Measurements from ENCODE around the gene POLR1G. TPM values are rescaled to one million over a fixed set of nuclear protein-coding genes. Genes with fewer than 3 reads are reported as not detected.

The POLR1G gene
- total RNA-seq, 1 donor from 2014 or later, result 6.7 TPM

DNA sequence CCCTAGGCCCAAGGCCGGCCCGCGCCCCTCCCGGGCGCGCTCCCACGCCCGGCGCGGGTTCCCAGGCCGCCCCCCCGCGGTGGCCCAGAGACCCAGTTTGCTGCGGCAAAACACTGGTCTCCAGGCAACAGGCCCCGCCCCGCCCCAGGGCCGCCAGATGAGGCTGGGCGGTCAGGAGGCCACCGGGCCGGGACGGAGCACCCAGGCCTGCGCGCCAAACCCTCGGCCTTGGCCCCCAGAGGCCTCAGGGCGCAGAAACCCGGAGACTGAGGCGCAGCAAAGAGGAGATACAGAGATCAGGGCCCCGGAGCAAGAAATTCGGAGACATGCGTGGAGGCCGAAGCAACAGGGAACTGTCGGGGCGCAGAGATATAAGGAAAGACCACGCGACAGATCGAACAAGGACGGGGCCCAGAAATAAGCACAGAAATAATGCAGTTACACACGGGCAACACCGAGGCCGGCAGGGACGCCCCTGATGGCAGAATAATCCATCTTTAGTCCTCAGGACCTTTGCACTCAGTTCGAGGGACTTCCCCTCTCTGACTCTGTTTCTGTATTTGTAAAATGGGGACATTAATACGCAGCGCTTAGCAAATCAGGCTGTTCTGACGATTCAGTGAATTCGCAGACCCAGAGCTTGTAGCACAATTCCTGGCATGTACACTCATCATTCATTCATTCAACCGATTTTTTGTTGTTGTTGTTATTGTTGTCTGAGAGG lies 38.0 kb downstream of the POLR1G start:
- peak; percentile 97 for DNase-seq (ENCODE audit: low spot score)

DNA sequence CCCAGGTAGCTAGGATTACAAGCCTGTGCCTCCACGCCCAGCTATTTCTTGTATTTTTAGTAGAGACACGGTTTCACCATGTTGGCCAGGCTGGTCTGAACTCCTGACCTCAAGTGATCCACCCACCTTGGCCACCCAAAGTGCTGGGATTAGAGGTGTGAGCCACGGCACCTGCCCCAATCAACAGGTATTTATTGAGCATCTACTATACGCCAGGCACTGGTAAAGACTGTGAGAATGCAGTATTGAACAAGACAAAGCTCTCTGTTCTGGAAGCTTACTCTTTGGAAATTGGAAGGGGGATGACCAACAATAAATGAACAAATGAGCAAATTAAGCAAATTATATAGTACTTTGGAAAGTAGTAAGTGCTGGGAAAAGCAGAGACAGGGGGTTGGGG lies 38.7 kb downstream of the POLR1G start:
- DNase-seq (ENCODE audit: low spot score), result no peak

DNA sequence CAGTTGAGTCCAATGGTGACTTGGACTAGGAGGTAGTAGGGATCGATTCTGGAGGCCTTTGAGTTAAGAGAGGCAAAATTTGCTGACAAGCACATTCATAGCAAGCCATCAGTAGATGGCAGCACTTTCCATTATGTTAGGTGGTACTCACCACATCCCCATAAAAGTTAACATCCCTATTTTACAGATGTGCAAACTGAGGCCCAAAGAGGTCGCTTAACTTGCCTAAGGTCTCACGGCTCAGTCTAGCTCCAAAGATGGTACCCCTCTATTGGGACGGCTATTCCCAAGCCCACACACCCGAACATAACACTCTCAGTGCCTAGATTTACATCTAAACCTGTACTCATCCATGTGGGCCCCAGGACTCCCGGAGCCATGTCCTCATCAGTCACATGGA lies 39.9 kb downstream of the POLR1G start:
- DNase-seq (ENCODE audit: low spot score), result no peak

DNA sequence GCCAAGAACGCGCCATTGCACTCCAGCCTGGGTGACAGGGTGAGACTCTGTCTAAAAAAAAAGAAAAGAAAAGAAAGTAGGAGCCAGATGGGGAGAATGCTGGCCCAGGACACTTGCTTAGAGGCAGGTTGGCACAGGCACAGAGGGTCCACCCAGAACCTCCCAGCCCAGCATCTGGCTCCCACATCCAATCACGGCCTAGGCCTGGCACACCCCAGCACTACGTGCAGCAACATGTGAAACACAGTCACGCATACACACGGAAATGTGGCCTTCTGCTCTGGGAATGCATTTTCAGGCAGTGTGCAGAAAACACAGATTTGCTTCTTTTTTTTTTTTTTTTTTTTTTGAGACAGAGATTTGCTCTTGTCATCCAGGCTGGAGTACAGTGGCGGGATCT lies 40.5 kb downstream of the POLR1G start:
- no peak for DNase-seq (ENCODE audit: low spot score)

DNA sequence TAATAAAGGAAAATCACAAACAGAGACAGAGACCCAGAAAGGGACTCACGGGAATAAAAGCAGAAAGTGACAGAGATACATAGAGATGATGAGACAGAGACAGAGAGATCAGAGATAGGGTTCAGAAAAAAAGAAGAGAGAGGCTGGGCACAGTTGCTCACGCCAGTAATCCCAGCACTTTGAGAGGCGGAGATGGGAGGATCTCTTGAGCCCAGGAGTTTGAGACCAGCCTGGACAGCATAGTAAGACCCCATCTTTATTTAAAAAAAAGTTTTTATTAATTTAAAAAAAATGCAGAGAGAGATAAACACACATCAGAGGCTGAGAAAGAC lies 41.9 kb downstream of the POLR1G start:
- no peak for DNase-seq (ENCODE audit: low spot score)

DNA sequence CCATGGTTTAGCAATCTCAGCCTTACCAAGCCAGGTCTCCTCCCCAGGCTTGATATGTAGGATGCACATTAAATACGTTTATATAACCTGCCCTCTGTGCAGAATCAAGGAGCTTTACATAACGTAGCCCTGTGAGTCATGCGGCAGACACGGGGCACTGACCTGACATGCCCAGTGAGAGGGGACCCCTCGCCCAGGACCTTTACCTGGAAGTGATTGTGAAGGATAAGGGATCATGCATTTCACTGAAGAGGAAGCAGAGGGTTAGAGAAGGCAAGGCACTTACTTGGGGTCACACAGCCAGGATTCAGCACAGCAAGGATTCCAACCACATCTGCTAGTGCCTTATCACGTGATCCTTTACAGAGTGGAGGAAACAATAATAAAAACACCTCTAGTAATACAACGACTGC lies 42.4 kb downstream of the POLR1G start:
- DNase-seq (ENCODE audit: low spot score), result no peak

DNA sequence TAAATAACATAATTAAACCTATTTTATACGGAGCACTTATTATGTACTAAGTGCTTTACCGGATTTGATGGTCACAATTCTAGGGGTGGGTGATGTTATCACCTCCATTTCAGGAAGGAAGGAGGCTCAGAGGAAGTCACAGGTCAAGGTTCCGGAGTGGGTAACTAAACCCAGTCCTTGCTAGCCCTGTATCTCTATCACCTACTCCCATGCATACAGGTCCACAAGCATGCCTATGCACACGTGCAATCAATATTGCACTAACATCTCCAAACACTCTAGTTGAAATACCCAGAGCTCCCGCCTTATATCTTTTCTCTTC lies 43.5 kb downstream of the POLR1G start:
- no peak for DNase-seq (ENCODE audit: low spot score)

DNA sequence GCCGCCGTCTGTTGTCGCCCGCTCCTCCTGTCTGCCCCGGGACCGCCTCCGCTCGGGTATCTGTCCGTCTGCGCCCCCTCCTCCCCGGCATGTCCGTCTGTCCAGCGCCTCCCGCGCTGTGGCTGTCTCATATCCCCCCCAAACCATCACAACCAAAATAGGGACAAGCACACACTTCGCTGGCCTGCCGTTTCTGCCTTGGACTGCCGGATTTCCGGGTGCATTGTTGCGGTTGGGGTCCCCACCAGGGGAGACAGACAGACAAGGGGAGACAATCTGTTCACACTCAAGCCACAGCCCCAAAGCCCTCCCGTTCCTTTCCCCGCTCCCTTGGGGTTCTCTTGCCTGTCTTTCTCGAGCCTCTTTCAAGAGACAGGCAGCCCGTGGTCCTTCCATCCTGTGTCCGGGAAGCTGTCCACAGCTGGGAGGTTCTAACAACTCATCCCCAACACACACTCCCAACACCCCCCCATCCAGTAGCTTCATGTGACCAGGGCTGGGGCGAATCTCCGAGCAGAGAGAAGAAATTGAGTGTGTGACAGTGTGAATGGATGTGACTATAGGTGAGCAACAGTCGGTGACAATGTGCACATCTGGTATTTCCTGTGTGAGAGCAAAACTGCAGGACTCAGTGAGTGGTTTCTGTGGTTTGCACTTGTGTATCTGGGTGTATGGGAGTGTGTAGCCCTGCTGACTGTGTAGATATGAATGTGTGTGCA lies 44.8 kb downstream of the POLR1G start:
- no peak for DNase-seq (ENCODE audit: low spot score)

DNA sequence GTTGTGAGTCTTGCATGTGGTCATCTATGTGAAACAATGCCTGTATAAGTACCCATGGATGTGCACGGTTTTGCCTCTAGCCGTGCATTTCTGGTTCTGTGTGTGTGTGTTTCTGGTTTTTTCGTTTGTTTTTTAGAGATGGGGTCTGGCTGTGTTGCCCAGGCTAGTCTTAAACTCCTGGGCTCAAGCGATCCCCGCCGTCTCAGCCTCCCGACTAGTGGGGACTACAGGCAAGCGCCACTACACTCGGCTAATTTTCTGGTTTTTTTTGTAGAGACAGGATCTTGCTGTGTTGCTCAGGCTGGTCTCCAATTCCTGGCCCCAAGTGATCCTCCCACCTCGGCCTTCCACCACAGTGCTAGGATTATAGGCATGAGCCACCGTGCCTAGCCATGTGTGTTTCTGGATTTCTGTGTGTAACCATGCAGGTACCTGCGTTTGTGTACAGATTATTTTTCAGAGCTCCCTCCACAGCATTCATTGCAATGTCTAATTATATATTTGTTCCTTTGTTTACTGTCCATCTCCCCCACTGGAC lies 45.5 kb downstream of the POLR1G start:
- DNase-seq (ENCODE audit: low spot score), result no peak

DNA sequence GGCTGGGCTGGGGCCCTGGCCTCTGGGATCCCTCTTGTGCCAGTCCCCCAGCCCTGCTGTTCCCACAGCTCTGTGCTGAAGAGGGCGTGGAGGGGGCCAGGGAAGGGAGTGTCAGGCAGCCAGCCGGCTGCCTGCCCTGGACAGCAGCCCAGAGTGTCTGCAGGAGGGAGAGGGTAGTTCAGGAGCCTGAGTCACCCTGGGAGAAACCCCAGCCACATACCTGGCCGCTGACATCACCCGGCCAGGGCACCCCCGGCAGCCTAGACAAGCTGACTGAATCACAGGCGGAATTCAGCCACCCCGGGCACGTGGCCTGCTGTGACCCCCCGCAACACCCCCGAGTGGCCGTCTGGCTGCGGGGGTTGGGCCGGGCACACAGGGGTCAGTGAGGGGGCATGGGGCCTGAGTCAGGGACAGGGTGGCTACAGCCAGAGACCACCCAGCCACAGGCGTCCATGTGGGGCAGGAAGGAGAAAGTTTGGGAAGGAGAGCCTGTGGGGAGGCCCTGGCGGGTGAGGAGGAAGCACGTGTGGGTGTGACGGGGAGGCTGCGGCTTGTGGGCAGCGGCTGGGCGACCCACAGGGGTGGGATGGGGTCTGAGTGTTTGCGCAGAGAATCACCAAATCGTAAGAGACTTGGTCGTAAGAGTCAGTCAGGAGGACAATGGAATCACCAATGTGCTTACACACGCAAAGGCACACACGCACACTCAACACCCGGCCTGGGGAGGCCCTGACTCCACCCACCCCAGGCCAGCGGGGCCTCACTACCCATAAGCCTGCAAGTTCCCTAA lies 49.5 kb downstream of the POLR1G start:
- DNase-seq (ENCODE audit: low spot score), result peak; percentile 97

DNA sequence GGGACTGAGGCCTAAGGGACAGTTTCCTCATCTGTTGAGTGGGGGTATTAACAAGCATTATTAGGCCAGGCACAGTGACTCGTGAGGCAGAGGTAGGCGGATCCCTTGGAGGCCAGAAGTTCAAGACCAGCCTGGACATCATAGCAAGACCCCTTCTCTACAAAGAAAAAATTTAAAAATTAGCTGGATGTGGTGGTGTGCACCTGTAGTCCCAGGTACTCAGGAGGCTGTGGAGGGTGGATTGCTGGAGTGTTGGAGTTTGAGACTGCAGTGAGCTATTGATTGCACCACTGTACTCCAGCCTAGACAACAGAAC lies 50.0 kb downstream of the POLR1G start:
- no peak for DNase-seq (ENCODE audit: low spot score)

DNA sequence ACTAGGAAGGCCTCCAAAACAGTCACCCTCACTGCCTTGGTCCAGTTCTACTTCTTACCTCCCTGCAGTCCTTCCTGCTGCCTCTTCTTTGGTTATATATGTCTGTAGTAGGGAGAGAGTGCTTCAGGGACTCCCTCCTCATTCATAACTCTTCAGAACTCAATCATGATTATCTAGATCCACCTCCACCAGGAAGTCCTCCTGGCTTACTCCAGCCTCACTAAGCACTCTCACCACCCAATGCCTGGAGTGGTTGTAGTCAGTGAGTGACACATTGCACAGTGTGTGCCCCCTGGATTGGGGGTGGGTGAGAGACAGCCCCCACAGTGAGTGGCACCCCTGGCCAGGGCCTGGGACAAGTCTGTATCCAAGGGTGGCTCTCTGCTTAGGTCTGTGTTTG lies 51.3 kb downstream of the POLR1G start:
- DNase-seq (ENCODE audit: low spot score), result no peak

Small RNA genes lying within 50 kb of the gene (microRNA-seq; reads per million reads assigned to microRNA genes)
- gene MIR6088 (ENCODE audit: borderline number of aligned reads), result not detected

Other genes with a start within 250 kb of the POLR1G start
- gene NKPD1, start 245.7 kb upstream of the POLR1G start, total RNA-seq, result not detected
- 12.3 TPM for gene TRAPPC6A, start 228.4 kb upstream of the POLR1G start, total RNA-seq
- gene BLOC1S3, start 227.9 kb upstream of the POLR1G start, total RNA-seq, result 8.4 TPM
- gene EXOC3L2, start 161.2 kb upstream of the POLR1G start, total RNA-seq, result 4.8 TPM
- gene MARK4, start 155.4 kb upstream of the POLR1G start, total RNA-seq, result 25.9 TPM
- gene CKM, start 83.8 kb upstream of the POLR1G start, total RNA-seq, result not detected
- not detected for gene KLC3, start 65.9 kb upstream of the POLR1G start, total RNA-seq
- gene ERCC2, start 36.1 kb upstream of the POLR1G start, total RNA-seq, result 12.3 TPM
- gene PPP1R13L, start 1.6 kb upstream of the POLR1G start, total RNA-seq, result 17.6 TPM
- 82.3 TPM for gene ERCC1, start 17.3 kb downstream of the POLR1G start, total RNA-seq
- gene FOSB, start 61.4 kb downstream of the POLR1G start, total RNA-seq, result 907 TPM
- 8.3 TPM for gene RTN2, start 90.4 kb downstream of the POLR1G start, total RNA-seq
- 1.1 TPM for gene PPM1N, start 91.8 kb downstream of the POLR1G start, total RNA-seq
- gene VASP, start 100.8 kb downstream of the POLR1G start, total RNA-seq, result 104 TPM
- 12.5 TPM for gene OPA3, start 178.2 kb downstream of the POLR1G start, total RNA-seq
- 32.7 TPM for gene GPR4, start 195.6 kb downstream of the POLR1G start, total RNA-seq
- 33.6 TPM for gene EML2, start 232.8 kb downstream of the POLR1G start, total RNA-seq

Measured in mesenteric fat pad (tissue), 1 donor.